GM12878 (cell line): ENCODE data around the gene URAD. TPM values are rescaled to one million over a fixed set of nuclear protein-coding genes. Genes with fewer than 3 reads are reported as not detected.

ENCODE experiments used
- CREM ChIP-seq: IDR thresholded peaks from 2 replicates; pipeline ENCODE4 v1.6.1; 2014; ENCODE audit warnings: antibody characterized with exemption, low read depth
- DPF2 ChIP-seq: fragments of 450-650 bp; IDR thresholded peaks from 2 replicates; pipeline ENCODE4 v1.6.1; 2017; ENCODE audit warnings: mild to moderate bottlenecking
- EED ChIP-seq: sonication (generic); IDR thresholded peaks from 2 replicates; pipeline ENCODE4 v1.6.1; 2016; ENCODE audit warnings: antibody characterized with exemption, low read depth
- EZH2 ChIP-seq: IDR thresholded peaks from 2 replicates; pipeline ENCODE4 v1.6.1; 2012; ENCODE audit warnings: low read depth, mild to moderate bottlenecking, control low read depth, inconsistent platforms, low read length, borderline replicate concordance; ENCODE audit not compliant: control insufficient read depth
- IRF4 ChIP-seq: IDR thresholded peaks from 2 replicates; pipeline ENCODE4 v1.6.1; 2011; ENCODE audit warnings: low read depth, low read length
- MTA2 ChIP-seq: fragments of 450-650 bp; IDR thresholded peaks from 2 replicates; pipeline ENCODE4 v1.6.1; 2016; ENCODE audit warnings: low read depth, mild to moderate bottlenecking, moderate library complexity
- NBN ChIP-seq: fragments of 450-650 bp; IDR thresholded peaks from 2 replicates; pipeline ENCODE4 v1.6.1; 2016
- NFIC ChIP-seq: IDR thresholded peaks from 2 replicates; pipeline ENCODE4 v1.6.1; 2012; ENCODE audit warnings: low read depth, mild to moderate bottlenecking, inconsistent platforms, low read length, moderate library complexity
- RAD21 ChIP-seq: IDR thresholded peaks from 2 replicates; pipeline ENCODE4 v1.6.1; 2011; ENCODE audit warnings: mild to moderate bottlenecking, low read depth, low read length, moderate library complexity; ENCODE audit not compliant: insufficient read depth
- SIN3A ChIP-seq: IDR thresholded peaks from 2 replicates; pipeline ENCODE4 v1.6.1; 2012; ENCODE audit warnings: low read depth, low read length, improper control_type of control experiment
- SPI1 ChIP-seq: IDR thresholded peaks from 2 replicates; pipeline ENCODE4 v1.6.1; 2011; ENCODE audit warnings: low read depth, mild to moderate bottlenecking, low read length, moderate library complexity, borderline replicate concordance; ENCODE audit not compliant: insufficient read depth
- TCF7 ChIP-seq: IDR thresholded peaks from 2 replicates; pipeline ENCODE4 v1.6.1; 2014; ENCODE audit warnings: antibody characterized with exemption, borderline replicate concordance
- ZBTB4 ChIP-seq: fragments of 450-650 bp; formaldehyde crosslinking; IDR thresholded peaks from 2 replicates; pipeline ENCODE4 v1.4.0; 2022; ENCODE audit warnings: mild to moderate bottlenecking, moderate library complexity
- polyA plus RNA-seq, 11 experiments: library from polyadenylated mRNA; depleted of rRNA in 4 of 11; unstranded in 6 of 11; stranded (reverse) in 5 of 11; fragments of >200 nt; fragmentation: Nextera tagmentation in 4 of 11; fragmentation: Illumina TruSeq in 1 of 11; extraction: Ambion mirVana in 4 of 11; extraction: Trizol in 1 of 11; gene quantifications; 1 replicate in 1 of 11; 2 replicates in 10 of 11; pipeline versions ENCODE4 v1.2.1 to v1.2.3, GENCODE V29; 2011 to 2016; ENCODE audit warnings: inconsistent platforms in 2 of 11, missing spikeins in 2 of 11, low read depth in 1 of 11
- total RNA-seq, 4 experiments: library from RNA; depleted of rRNA in 3 of 4; stranded (reverse); fragments of >200 nt in 3 of 4; fragmentation: Illumina TruSeq in 1 of 4; extraction: Trizol in 1 of 4; gene quantifications; 2 replicates each; pipeline versions ENCODE4 v1.2.1 to v1.2.3, GENCODE V29; 2013 to 2021
- TF ChIP-seq, protein P1 (sequence below): fragments of 450-650 bp; IDR thresholded peaks from 2 replicates; pipeline ENCODE4 v1.6.1; 2017; ENCODE audit warnings: borderline replicate concordance
- TF ChIP-seq, protein P2 (sequence below): fragments of 450-650 bp; IDR thresholded peaks from 2 replicates; pipeline ENCODE4 v1.6.1; 2016; ENCODE audit warnings: mild to moderate bottlenecking
- TF ChIP-seq, protein P3 (sequence below): IDR thresholded peaks from 2 replicates; pipeline ENCODE4 v1.6.1; 2011; ENCODE audit warnings: mild to moderate bottlenecking, low read depth, low read length, moderate library complexity; ENCODE audit not compliant: insufficient replicate concordance
- TF ChIP-seq, protein P4 (sequence below): fragments of 450-650 bp; IDR thresholded peaks from 2 replicates; pipeline ENCODE4 v1.6.1; 2017; ENCODE audit warnings: mild to moderate bottlenecking

URAD gene
- total and polyA plus RNA-seq, 10 of the 15 experiments (the other 5 are each of a cell fraction or from before 2014, with no cell fraction given) = not detected

DNA sequence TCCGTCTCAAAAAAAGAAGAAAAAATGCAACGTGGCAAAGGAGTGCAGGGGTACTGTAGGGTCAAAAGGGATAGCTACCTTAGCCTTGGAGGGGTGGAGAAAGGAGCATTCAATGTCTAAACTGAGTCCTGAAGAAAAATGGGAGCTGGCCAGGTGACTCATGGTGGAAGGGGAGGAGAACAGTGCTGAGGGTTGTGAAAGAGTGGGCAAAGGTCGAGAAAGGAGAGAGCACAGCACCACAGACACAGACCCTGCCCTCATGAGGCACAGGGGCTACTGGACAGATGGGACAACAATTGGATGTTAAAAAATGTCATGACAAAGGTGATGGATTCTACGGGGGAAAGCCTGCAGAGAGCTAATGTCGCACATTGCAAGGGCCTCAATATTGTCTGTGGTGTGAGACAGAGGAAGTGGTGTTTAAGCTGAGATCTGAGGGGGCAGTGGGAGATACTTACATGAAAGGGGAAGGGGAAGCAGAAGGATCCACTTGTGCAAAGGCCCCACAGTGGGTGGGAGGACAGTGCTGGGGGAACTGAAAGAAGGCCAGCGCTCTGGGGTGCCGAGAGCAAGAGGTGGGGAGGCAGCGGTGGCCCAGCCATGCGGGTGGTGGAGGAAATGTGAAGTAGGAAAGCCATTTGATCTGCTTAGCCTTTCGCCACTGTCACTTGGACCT lies 42.9 kb upstream of the URAD start (continued):
- TF ChIP-seq SPI1 (peak; percentile 85), ZBTB4 (CRISPR knock-in tag) (no peak), IRF4 (no peak; the same call in 1 of the 2 replicates), NFIC (no peak; the same call in 1 of the 2 replicates), EZH2 (no peak), CREM (peak; percentile 45; the same call in 1 of the 2 replicates), SIN3A (no peak), TCF7 (no peak), EED (peak; percentile 63), RAD21 (0 out of 2 replicates have a peak, but pooled peaks have one; percentile 1), DPF2 (peak; percentile 62), MTA2 (peak; percentile 75), NBN (peak; percentile 79)
- TF ChIP-seq, protein P1, sequence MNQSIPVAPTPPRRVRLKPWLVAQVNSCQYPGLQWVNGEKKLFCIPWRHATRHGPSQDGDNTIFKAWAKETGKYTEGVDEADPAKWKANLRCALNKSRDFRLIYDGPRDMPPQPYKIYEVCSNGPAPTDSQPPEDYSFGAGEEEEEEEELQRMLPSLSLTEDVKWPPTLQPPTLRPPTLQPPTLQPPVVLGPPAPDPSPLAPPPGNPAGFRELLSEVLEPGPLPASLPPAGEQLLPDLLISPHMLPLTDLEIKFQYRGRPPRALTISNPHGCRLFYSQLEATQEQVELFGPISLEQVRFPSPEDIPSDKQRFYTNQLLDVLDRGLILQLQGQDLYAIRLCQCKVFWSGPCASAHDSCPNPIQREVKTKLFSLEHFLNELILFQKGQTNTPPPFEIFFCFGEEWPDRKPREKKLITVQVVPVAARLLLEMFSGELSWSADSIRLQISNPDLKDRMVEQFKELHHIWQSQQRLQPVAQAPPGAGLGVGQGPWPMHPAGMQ = no peak
- TF ChIP-seq, protein P2, sequence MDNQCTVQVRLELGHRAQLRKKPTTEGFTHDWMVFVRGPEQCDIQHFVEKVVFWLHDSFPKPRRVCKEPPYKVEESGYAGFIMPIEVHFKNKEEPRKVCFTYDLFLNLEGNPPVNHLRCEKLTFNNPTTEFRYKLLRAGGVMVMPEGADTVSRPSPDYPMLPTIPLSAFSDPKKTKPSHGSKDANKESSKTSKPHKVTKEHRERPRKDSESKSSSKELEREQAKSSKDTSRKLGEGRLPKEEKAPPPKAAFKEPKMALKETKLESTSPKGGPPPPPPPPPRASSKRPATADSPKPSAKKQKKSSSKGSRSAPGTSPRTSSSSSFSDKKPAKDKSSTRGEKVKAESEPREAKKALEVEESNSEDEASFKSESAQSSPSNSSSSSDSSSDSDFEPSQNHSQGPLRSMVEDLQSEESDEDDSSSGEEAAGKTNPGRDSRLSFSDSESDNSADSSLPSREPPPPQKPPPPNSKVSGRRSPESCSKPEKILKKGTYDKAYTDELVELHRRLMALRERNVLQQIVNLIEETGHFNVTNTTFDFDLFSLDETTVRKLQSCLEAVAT = 0 out of 2 replicates have a peak, but pooled peaks have one; percentile 64
- TF ChIP-seq, protein P3, sequence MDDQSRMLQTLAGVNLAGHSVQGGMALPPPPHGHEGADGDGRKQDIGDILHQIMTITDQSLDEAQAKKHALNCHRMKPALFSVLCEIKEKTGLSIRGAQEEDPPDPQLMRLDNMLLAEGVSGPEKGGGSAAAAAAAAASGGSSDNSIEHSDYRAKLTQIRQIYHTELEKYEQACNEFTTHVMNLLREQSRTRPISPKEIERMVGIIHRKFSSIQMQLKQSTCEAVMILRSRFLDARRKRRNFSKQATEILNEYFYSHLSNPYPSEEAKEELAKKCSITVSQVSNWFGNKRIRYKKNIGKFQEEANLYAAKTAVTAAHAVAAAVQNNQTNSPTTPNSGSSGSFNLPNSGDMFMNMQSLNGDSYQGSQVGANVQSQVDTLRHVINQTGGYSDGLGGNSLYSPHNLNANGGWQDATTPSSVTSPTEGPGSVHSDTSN = no peak
- TF ChIP-seq, protein P4, sequence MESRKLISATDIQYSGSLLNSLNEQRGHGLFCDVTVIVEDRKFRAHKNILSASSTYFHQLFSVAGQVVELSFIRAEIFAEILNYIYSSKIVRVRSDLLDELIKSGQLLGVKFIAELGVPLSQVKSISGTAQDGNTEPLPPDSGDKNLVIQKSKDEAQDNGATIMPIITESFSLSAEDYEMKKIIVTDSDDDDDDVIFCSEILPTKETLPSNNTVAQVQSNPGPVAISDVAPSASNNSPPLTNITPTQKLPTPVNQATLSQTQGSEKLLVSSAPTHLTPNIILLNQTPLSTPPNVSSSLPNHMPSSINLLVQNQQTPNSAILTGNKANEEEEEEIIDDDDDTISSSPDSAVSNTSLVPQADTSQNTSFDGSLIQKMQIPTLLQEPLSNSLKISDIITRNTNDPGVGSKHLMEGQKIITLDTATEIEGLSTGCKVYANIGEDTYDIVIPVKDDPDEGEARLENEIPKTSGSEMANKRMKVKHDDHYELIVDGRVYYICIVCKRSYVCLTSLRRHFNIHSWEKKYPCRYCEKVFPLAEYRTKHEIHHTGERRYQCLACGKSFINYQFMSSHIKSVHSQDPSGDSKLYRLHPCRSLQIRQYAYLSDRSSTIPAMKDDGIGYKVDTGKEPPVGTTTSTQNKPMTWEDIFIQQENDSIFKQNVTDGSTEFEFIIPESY = peak; percentile 82; the same call in 1 of the 2 replicates
